Measurements from ENCODE around the gene CDK6.

The CDK6 gene

DNA sequence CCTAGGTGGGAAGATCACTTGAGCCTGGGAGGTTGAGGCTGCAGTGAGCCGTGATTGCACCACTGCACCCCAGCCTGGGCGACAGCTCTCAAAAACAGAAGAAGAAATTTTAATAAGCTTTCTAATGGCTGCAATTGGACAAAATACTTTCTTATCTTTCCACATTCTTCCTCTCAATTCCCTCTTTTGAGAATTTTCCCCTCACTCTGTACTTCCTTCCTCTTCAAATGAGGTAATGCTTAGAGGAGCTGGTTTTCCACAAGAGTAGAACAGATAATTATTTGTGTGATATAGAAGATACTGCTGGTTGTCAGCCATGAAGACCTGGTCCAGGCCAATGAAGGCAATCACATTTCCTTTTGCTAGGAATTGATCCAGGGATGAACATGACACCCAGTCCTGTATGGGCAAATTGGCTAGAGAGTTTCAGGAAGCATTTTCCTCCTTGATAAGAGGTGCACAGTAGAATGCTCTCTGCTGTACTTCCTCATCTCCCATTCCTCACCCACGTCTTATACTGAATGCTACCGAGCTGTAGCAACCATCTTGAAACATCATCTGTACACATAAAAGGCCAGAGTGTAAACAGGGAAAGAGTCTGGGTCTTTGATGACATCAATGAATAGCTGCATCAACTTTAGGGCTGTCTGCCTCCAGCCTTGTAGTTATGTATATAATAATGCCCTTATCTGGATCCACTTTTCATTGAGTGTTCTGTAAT is 103.9 kb downstream of the CDK6 start:
- TF ChIP-seq, protein P1, sequence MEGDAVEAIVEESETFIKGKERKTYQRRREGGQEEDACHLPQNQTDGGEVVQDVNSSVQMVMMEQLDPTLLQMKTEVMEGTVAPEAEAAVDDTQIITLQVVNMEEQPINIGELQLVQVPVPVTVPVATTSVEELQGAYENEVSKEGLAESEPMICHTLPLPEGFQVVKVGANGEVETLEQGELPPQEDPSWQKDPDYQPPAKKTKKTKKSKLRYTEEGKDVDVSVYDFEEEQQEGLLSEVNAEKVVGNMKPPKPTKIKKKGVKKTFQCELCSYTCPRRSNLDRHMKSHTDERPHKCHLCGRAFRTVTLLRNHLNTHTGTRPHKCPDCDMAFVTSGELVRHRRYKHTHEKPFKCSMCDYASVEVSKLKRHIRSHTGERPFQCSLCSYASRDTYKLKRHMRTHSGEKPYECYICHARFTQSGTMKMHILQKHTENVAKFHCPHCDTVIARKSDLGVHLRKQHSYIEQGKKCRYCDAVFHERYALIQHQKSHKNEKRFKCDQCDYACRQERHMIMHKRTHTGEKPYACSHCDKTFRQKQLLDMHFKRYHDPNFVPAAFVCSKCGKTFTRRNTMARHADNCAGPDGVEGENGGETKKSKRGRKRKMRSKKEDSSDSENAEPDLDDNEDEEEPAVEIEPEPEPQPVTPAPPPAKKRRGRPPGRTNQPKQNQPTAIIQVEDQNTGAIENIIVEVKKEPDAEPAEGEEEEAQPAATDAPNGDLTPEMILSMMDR (IDR thresholded peaks at IDR 0.05), result no peak

DNA sequence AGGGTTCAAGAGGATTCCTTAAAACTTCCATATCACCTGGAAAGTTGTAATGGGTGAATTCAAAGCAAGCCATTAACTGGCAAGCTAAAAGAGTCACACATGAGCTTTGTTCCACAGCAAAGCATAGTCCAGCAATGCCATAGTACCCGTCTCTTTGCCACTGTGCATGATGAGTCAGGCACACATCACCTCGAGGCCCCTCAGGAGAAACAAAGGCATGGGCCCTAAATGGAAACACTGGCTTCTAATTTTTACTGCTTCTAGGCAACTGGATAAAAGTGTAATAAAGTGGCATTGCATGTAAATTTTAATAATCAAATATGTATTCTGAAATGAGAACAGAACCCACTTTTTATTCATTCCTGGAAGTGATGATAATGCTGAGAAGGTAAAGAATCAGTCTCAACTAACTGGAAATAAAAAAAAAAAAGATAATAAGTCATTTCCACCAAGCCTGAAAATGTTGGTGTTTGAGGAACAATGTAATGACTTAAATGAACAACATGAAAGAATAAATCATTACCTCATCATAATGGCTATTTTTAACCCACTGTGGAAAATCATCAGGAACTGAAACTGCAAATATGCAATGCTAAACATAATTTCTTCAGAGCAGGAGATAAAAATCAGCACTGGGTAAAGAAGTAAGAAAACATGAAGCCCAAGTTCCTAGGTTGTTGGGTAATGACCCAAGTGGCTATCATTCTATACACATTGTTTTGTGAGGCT is 104.9 kb downstream of the CDK6 start:
- TF ChIP-seq, protein P1 (IDR thresholded peaks at IDR 0.05), result no peak

DNA sequence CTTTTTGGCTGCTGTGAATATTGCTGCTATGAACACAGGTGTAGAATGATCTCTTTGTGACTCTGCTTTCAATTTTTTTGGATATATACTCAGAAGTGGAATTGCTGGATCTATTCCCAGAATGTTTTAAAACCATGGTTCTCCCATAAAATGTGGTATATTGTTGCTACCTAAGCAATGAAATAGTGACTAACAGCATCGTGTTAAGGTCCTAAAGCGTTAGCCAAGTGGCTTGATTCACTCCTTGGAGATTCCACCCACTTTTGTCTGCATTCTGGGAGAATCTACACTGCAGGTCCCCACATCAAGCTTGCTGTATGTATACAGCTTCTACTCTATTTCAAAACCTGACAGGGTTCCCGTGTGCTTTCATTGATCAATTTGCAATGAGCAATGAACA is 105.6 kb downstream of the CDK6 start:
- TF ChIP-seq, protein P1 (IDR thresholded peaks at IDR 0.05), result no peak

DNA sequence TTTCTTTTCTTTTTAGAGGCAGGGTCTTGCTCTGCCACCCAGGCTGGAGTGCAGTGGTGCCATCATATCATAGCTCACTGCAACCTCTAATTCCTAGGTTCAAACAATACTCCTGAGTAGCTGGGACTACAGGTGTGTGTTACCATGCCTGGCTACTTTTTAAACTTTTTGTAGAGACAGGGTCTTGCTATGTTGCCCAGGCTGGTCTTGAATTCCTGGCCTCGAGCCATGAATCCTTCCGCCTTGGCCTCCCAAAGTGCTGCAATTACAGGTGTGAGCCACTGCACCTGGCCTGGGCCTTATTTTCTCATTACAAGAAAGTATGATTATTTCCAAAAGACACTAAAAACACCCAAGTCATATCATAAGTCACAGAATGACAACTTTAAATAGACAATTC is 106.6 kb downstream of the CDK6 start:
- TF ChIP-seq, protein P1 (IDR thresholded peaks at IDR 0.05), result no peak

DNA sequence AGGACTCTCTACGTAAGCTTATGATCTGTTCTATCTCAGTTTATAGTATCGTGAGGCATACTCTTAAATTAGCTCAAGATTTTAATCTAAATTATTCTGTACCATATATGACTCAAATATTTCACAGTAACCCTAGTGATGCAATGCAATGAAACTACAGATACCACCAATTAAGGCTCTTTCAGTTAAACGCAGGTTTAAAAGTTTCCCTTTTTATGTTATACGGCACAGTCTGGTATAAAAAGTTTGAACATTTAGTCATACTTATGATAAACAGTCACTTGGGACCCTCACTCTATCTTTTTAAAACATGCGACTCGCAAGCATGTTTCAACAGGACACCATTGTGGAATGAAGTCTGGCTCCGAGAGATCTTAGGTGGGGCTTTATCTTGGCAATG is 107.2 kb downstream of the CDK6 start:
- TF ChIP-seq, protein P1 (IDR thresholded peaks at IDR 0.05), result no peak

DNA sequence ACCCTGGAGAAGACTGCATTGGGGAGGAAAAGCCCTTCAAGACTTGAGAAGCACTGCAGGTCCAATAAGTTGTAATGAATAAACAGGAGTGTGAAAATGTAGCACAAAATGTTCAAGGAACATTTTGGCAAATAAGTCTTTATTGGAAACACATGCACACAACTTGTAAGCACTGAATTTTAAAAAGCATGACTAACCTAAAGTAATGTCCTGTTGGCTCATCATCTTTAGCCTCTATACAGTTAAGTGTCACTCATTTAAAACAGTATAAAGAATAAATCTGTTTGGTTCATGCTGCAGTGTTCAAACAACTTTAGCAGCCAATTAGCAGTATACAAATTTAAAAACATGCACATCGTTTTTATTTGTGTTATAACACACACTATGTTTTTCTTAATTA is 108.6 kb downstream of the CDK6 start:
- TF ChIP-seq, protein P1 (IDR thresholded peaks at IDR 0.05), result no peak

DNA sequence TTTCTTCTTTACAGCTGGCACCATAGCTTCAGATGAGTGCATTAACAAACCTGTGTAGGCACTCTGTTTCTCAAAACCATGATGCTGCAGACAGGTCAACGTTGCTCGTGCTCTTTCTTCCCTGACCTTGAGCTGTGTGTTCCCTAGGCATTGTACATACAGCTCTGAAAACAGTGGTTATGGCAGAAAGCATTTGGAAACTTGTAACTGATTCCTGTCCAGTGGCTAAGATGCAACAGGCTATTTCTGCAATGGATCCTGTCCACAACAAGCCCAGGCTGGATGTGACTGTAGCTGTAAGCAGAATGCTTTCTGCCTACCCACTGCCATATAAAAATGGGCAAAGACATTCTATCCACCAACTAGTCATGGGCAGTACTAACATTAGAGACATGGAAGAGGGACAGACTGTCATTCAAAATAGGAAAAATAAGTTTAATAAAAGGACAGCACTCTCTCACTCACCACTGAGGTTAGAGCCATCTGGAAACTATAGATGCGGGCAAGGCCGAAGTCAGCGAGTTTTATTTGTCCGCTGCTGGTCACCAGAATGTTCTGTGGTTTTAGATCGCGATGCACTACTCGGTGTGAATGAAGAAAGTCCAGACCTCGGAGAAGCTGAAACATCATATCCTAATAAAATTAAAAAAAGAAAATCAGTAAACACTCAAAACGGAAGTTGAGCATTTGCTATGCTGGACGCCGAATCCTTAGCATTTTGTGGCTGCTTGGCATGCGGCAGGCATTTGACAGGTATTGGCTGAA is 111.0 kb downstream of the CDK6 start:
- TF ChIP-seq, protein P1 (IDR thresholded peaks at IDR 0.05), result no peak

Data from LNCAP (cell line).